BLaER1 treated with 17β-estradiol and CSF1 and Interleukin-3, amounts not matched to agents 10 nM and 100 nM (cell line): ENCODE measurements around the gene TECPR1.

ENCODE experiments used
- H3K27ac ChIP-seq, 11 experiments: shearing (Covaris generic); formaldehyde crosslinking; 2 replicates each; pipeline ENCODE4 v1.8.1; 2022
- H3K27me3 ChIP-seq, 11 experiments: shearing (Covaris generic); formaldehyde crosslinking; 2 replicates each; pipeline ENCODE4 v1.8.1; 2022
- H3K36me3 ChIP-seq, 11 experiments: shearing (Covaris generic); formaldehyde crosslinking; 2 replicates each; pipeline ENCODE4 v1.8.1; 2022
- H3K4me1 ChIP-seq, 10 experiments: shearing (Covaris generic); formaldehyde crosslinking; 2 replicates each; pipeline ENCODE4 v1.8.1; 2022
- H3K4me2 ChIP-seq, 11 experiments: shearing (Covaris generic); formaldehyde crosslinking; 2 replicates each; pipeline ENCODE4 v1.8.1; 2022
- H3K4me3 ChIP-seq, 10 experiments: shearing (Covaris generic); formaldehyde crosslinking; 2 replicates each; pipeline ENCODE4 v1.8.1; 2022
- H3K9ac ChIP-seq, 11 experiments: shearing (Covaris generic); formaldehyde crosslinking; 2 replicates each; pipeline ENCODE4 v1.8.1; 2022
- H3K9me3 ChIP-seq, 11 experiments: shearing (Covaris generic); formaldehyde crosslinking; replicated peaks in 1 of 11; 2 replicates each; pipeline ENCODE4 v1.8.1; 2022
- H4K20me1 ChIP-seq, 11 experiments: shearing (Covaris generic); formaldehyde crosslinking; 2 replicates each; pipeline ENCODE4 v1.8.1; 2022
- Cebpa-rat ChIP-seq, 11 experiments: shearing (Covaris generic); IDR thresholded peaks; 2 replicates each; pipeline ENCODE4 v1.8.1; 2022

Gene TECPR1

DNA sequence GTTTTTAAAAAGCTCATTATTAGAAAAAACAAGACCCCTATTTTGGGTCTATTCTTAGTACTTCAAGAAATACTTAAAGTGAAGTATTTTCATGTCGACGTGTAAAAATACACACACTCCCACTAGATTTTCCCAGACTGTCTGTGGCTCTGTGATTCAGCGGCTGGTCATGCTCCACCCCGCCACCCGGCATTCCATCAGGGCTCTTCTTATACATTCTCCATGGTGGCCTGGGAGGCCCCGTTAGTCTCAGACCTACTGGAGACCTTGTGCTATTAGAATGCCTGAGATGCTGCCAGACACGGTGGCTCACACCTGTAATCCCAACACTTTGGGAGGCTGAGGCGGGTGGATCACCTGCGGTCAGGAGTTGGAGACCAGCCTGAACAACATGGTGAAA is 13.1 kb downstream of the TECPR1 start:
- Histone ChIP-seq H3K9me3 (no peaks in the 10 kb centered on the region), H3K4me2 (no peak overlapping the region), H3K4me3 (no peak overlapping the region), H3K4me1 (peaks cover 8 to 32% (median 23%) of the 10 kb centered on the region in 10 experiments), H4K20me1 (peaks cover 0 to 38% (median 9%) of the 10 kb centered on the region in 11 experiments; a peak in 12 of 22 replicates), H3K9ac (no peak overlapping the region), H3K36me3 (peaks cover 23 to 82% (median 51%) of the 10 kb centered on the region in 11 experiments), H3K27ac (no peak overlapping the region), H3K27me3 (no peaks in the 10 kb centered on the region)
- no peak for TF ChIP-seq Cebpa-rat (IDR thresholded peaks at IDR 0.05)

DNA sequence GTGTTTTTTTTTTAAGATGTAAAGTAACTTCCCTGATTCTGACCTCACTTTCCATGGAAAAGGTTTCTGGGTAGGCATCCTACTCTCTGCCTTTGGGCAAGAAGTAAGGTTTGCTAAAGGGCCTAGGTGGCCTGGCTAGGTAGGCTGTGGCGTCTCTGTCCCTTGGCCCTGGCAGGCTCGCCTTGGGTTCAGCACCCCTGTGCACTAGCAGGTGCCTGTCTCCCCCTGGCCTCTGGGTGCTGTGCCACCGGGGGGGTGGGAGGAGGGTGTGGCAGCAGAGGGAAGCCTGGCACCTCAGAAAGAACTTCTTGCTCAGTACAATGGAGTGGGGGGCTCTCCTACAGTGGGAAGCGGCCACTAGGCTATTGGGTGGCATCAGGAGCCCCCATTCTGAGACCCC is 14.0 kb downstream of the TECPR1 start:
- H3K4me3 ChIP-seq, result no peak overlapping the region
- H3K36me3 ChIP-seq, result peaks cover 23 to 84% (median 49%) of the 10 kb centered on the region in 11 experiments
- peaks cover 0 to 36% (median 7%) of the 10 kb centered on the region in 11 experiments; a peak in 12 of 22 replicates for H4K20me1 ChIP-seq

DNA sequence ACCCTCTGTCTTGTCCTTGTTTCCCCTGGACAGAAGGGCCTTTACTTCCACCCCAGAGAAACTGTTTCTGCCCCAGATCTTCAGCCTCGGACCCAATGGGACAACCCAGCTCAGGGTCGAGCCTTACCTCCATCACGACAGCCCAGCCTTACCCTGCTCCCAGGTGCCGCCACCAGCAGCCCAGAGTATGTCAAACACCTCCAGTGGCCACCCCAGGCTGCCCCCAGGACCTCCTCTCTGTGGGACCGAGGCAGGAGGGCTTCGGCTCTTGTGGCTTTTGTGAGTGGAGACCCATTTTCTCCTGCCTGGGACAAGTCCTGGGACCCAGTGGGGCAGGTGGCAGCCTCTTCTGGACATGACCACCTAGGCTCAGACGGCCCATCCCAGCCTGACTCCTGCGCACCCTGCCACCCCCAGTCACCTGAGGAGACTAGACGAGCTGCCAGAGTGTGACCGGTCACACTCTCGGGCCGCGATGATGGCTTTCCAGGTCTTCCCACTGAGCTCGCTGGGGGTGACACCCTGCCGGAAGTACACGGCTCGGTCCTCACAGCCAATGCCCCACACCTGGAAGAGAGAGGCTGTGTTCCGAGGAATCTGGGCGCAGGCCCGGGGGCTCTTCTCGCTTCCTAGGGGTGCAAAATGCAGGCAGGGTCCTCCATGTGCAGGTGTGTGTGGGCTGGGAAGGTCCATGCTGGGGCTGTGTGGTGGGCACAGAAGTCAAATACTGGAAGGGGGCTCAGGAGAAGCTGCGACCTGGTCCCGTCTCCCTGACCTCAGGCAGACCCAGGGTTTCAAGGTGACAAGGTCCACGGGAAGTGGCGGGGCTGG is 15.5 kb downstream of the TECPR1 start:
- peaks cover 23 to 80% (median 49%) of the 10 kb centered on the region in 11 experiments for H3K36me3 ChIP-seq
- no peaks in the 10 kb centered on the region for H3K27me3 ChIP-seq
- no peak overlapping the region for H3K27ac ChIP-seq
- no peak overlapping the region for H3K9ac ChIP-seq
- peaks cover 11 to 40% (median 25%) of the 10 kb centered on the region in 10 experiments for H3K4me1 ChIP-seq
- H4K20me1 ChIP-seq, result peaks cover 0 to 39% (median 2%) of the 10 kb centered on the region in 11 experiments; a peak in 9 of 22 replicates
- H3K4me3 ChIP-seq, result no peak overlapping the region
- no peak overlapping the region for H3K4me2 ChIP-seq
- H3K9me3 ChIP-seq, result no peaks in the 10 kb centered on the region
- no peak for TF ChIP-seq Cebpa-rat (IDR thresholded peaks at IDR 0.05)

More for the DNA sequence above, 14.0 kb downstream of the TECPR1 start:
- Histone ChIP-seq H3K27me3 (no peaks in the 10 kb centered on the region), H3K9ac (no peak overlapping the region), H3K4me1 (peaks cover 8 to 34% (median 21%) of the 10 kb centered on the region in 10 experiments), H3K4me2 (no peak overlapping the region), H3K27ac (no peak overlapping the region), H3K9me3 (no peaks in the 10 kb centered on the region)
- TF ChIP-seq Cebpa-rat (IDR thresholded peaks at IDR 0.05), result no peak

DNA sequence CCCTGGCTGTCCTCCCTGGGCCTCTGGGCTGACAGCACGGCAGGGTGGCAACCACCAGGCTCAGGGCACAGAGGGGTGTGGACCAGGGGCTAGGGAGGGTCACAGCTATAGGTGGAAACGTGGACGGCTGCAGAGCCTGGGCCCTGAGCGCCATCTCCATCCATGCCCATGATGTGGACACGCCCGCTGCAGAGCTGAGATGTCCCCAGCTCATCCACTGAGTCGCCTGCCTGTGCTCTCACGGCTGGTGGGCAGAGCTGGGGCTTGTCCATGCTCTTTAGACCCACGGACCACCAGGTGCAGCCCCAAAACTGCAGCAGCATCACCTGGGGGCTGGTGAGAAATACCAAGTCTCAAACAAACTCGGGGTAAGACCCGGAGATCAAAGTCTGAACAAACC is 16.1 kb downstream of the TECPR1 start:
- H3K27ac ChIP-seq, result no peak overlapping the region
- H3K27me3 ChIP-seq, result no peaks in the 10 kb centered on the region
- peaks cover 11 to 33% (median 18%) of the 10 kb centered on the region in 10 experiments for H3K4me1 ChIP-seq
- H3K4me3 ChIP-seq, result no peak overlapping the region
- TF ChIP-seq Cebpa-rat (IDR thresholded peaks at IDR 0.05), result no peak
- H3K36me3 ChIP-seq, result peaks cover 23 to 78% (median 48%) of the 10 kb centered on the region in 11 experiments
- peaks cover 0 to 35% (median 0%) of the 10 kb centered on the region in 11 experiments; a peak in 4 of 22 replicates for H4K20me1 ChIP-seq
- H3K4me2 ChIP-seq, result no peak overlapping the region
- no peaks in the 10 kb centered on the region for H3K9me3 ChIP-seq
- H3K9ac ChIP-seq, result no peak overlapping the region

DNA sequence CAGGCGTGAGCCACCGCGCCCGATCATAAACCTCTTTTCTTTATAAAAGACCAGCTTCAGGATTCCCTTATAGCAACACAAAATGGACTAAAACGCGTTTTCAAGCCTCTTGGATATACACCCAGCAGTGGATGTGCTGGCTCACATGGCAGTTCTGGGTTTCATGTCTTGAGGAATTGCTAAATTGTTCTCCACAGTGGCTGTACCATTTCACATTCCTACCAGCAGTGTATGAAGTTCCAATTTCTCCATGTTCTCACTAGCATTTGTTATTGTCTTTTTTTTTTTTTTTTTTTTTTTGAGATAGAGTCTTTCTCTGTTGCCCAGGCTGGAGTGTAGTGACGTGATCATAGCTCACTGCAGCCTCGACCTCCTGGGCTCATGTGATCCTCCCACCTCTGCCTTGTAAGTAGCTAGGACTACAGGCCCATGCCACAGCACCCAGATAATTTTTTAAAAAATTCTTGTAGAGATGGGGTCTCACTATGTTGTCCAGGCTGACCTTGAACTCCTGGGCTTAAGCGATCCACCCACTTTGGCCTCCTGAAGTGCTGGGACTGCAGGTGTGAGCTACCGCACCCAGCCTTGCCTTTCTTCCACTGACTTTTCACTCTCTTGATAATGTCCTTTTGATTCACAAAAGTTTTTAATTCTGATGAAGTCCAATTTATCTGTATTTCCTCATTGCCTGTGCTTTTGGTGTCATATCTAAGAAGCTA is 17.4 kb downstream of the TECPR1 start:
- Histone ChIP-seq H3K4me3 (no peak overlapping the region), H3K9me3 (no peaks in the 10 kb centered on the region), H3K27me3 (no peaks in the 10 kb centered on the region), H3K9ac (no peak overlapping the region), H4K20me1 (peaks cover 0 to 38% (median 0%) of the 10 kb centered on the region in 11 experiments; a peak in 8 of 22 replicates), H3K27ac (no peak overlapping the region), H3K4me2 (no peak overlapping the region), H3K36me3 (peaks cover 17 to 78% (median 35%) of the 10 kb centered on the region in 11 experiments; a peak in 21 of 22 replicates), H3K4me1 (peaks cover 11 to 33% (median 23%) of the 10 kb centered on the region in 10 experiments)
- no peak for TF ChIP-seq Cebpa-rat (IDR thresholded peaks at IDR 0.05)

DNA sequence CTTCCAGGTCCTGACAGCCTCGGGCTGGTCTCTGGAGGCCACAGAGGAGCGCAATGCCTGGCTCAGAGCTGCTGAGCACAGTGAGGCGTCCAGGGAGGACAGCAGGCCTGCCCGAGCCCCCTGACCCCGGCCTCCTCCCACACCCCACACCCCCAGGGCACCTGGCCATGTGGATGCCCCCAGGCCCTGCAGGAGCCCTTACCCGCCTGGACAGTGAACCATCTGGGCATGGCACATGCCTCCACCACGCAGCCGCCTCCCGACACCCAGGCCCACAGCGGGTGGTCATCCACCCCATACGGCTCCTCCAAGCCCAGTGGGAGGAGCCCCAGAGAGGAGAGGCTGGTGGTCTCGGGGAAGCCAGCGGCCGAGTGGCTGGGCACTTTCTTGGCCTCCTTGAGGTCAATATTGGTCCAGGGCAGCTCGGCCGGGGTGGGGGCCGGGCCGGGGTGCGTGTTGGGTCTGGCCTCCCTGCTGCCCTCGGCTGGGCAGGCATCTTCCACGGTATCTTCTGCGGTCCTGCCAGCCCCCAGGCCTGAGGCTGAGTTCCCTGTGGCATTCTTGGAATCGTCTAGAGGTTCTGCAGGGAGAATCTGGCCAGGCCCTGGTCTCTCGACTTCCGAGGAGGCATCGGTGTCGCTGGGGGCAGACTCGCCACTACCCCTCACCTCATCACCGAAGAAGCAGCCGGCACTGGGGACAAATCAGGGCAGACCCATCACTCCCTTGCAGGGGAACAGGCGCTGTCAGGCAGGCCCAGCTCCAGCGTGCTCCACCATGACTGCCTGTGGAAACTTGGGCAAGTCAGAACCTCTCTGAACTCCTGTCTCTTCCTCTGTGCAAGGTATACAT is 18.6 kb downstream of the TECPR1 start:
- Histone ChIP-seq H3K4me3 (no peak overlapping the region), H3K27me3 (no peaks in the 10 kb centered on the region), H3K4me2 (peak overlapping the region; percentile 24 to 69 (median 54); a peak in 14 of 22 replicates), H4K20me1 (peaks cover 0 to 50% (median 8%) of the 10 kb centered on the region in 11 experiments; a peak in 13 of 22 replicates), H3K9ac (peak overlapping the region in 2 of 11 experiments; percentile 27 to 28; a peak in 2 of 22 replicates), H3K36me3 (peaks cover 8 to 78% (median 23%) of the 10 kb centered on the region in 11 experiments; a peak in 21 of 22 replicates), H3K27ac (peak overlapping the region in 3 of 11 experiments; percentile 32 to 35 (median 34); a peak in 1 of 22 replicates), H3K9me3 (no peaks in the 10 kb centered on the region), H3K4me1 (peaks cover 11 to 45% (median 34%) of the 10 kb centered on the region in 10 experiments)
- TF ChIP-seq Cebpa-rat (IDR thresholded peaks at IDR 0.05), result no peak

DNA sequence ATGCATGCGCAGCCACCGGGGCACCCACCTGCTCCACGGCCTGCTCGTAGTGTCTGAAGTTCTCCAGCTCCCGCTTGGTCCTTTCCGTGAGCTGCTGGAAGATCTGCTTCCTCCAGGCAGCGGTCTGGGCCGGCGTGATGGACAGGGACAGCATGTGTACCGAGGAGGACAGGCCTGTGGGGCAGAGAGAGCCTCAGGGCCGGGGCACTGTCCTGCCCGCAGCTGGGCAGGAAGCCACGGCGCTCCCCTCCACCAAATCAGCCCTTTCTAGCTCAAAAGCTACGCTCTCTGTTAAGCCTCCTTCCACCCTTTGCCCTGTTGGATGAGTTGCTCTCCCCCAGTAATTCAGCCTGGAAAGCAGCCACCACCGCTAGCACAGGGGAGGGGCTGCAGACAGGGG is 19.2 kb downstream of the TECPR1 start:
- Histone ChIP-seq H3K4me2 (peak overlapping the region; percentile 24 to 69 (median 54); a peak in 20 of 22 replicates), H4K20me1 (peaks cover 0 to 56% (median 14%) of the 10 kb centered on the region in 11 experiments; a peak in 13 of 22 replicates), H3K4me1 (peaks cover 11 to 51% (median 40%) of the 10 kb centered on the region in 10 experiments), H3K9ac (peak overlapping the region in 4 of 11 experiments; percentile 25 to 29 (median 28); a peak in 3 of 22 replicates), H3K4me3 (no peak overlapping the region), H3K27me3 (no peaks in the 10 kb centered on the region), H3K9me3 (no peaks in the 10 kb centered on the region), H3K36me3 (peaks cover 1 to 78% (median 17%) of the 10 kb centered on the region in 11 experiments; a peak in 19 of 22 replicates), H3K27ac (peak overlapping the region in 4 of 11 experiments; percentile 13 to 35 (median 33); a peak in 2 of 22 replicates)
- TF ChIP-seq Cebpa-rat (IDR thresholded peaks at IDR 0.05), result no peak

DNA sequence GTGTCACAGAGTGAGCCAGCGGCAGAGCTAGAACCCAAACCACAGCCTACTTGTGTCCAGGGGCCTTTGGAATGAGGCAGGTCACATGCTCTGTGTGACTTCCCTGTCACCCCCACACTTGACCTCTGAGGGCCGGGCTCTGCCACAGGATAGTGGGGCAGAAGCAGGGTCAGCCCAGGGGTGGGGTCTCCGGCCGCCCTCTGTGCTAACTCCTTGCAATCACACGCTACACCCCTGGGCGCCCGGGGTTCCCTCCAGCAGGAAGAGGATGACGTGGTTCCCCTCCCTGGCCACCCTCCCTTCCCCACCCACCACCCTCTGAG is 19.8 kb downstream of the TECPR1 start:
- H3K36me3 ChIP-seq, result peaks cover 0 to 78% (median 17%) of the 10 kb centered on the region in 11 experiments; a peak in 14 of 22 replicates
- 0 out of 22 replicates have a peak overlapping the region, but pooled peaks of 1 of the 11 experiments have one; percentile 13 for H3K9ac ChIP-seq
- TF ChIP-seq Cebpa-rat (IDR thresholded peaks at IDR 0.05), result no peak
- no peaks in the 10 kb centered on the region for H3K9me3 ChIP-seq
- no peak overlapping the region for H3K4me3 ChIP-seq
- H3K27me3 ChIP-seq, result no peaks in the 10 kb centered on the region
- peak overlapping the region; percentile 13 to 69 (median 42); a peak in 15 of 22 replicates for H3K4me2 ChIP-seq
- peaks cover 11 to 53% (median 41%) of the 10 kb centered on the region in 10 experiments for H3K4me1 ChIP-seq
- H3K27ac ChIP-seq, result no peak overlapping the region
- H4K20me1 ChIP-seq, result peaks cover 0 to 59% (median 16%) of the 10 kb centered on the region in 11 experiments; a peak in 13 of 22 replicates
